Left forelimb (tissue), 1 donor: ENCODE measurements around the gene ATP6V1F.

Experiments used
- DNase-seq: peaks from one replicate; pipeline ENCODE4 v3.0.0-alpha.2; 2018; ENCODE audit warnings: low spot score

The ATP6V1F gene

GRCh38 chr7:128867842-128868623 is 5.4 kb downstream of the ATP6V1F start:
- no peak for DNase-seq

- no peak for DNase-seq
Measured at GRCh38 chr7:128868624-128869137, 6.0 kb downstream of the ATP6V1F start.

- no peak for DNase-seq
Measured at GRCh38 chr7:128869138-128869943, 6.7 kb downstream of the ATP6V1F start.

- DNase-seq: no peak
Measured at GRCh38 chr7:128869944-128870285, 7.3 kb downstream of the ATP6V1F start.

DNA sequence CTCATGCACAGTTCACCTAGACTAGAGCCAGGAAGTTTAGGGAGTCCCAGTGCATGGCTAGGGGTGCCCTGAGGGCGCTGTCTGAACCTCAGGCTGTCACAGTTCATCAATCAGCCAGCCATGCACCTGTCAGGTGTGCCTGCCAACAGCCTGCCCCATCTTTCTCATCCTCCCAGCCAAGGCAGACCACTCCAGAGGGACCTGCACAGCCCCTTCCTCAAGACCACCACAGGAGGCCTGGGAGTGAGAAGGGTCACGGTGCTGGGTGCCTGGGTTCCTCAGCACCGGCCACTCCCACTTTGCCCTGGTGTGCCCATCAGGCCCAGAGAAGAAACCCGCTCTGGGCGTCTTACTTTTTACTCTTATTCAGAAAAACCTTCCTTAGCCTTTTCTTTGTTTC is 8.4 kb downstream of the ATP6V1F start:
- DNase-seq: no peak

GRCh38 chr7:128872394-128872824 is 9.8 kb downstream of the ATP6V1F start:
- no peak for DNase-seq

- no peak for DNase-seq
Measured at GRCh38 chr7:128873234-128873633, 10.6 kb downstream of the ATP6V1F start.

DNA sequence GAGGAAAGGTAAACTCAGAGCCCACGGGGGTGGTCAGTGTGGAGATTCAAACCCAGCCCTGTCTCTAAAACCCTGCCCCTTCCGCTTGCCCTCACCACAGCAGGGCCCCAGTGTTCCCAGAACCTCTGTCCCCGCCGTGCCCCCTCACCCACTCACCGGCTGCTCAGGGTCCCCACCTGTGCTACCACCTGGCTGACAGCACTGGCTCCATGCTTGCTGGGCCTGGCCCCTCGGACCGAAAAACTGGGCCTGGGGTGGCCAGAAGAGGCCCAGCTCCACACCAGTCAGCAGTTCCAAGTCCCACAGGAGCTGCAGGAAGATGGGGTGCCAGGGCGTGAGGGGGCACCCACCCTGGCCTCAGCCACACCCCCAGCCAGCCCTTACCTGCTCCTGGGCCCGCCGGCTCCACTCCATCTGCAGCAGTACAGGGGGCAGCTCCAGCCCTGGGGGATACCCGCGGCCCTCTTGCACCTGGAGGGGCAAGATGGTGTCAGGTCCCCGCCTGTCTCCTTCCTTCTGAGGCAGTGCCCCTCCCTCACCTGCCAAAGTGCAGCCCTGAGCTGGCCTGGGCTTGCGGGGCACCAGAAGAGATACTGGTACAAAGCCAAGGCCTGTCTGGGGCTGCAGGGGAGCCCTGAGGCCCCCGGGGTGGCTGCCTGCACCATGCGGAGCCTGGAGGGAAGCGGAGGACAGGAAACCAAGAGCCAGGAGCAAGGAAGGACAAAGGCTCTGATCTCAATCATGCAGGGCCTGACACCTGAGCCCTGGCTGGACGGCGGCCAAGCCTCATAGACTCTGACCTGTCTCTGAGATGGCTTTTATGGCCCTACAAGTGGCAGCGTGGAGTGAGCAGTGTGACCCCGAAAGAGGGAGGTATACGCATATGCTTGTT is 11.7 kb downstream of the ATP6V1F start:
- no peak for DNase-seq

DNA sequence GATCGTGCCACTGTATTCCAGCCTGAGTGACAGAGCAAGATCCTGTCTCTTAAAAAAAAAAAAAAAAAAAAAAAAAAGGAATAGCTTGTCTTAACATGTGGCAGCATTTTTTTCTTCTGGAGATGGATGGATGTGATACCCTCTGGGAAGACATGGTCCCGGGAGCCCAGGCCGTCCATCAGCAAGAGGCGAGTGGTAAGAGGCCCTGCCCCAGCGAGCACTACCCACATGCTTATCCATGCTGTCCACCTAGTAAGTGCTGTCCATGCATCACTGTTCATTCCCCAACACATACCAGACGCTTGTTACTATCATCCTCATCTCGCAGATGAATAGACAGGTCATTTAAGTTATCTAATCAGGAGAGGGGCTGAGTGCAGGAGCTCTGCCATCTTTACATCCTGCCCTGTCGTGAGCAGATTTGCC is 12.9 kb downstream of the ATP6V1F start:
- DNase-seq: no peak

DNA sequence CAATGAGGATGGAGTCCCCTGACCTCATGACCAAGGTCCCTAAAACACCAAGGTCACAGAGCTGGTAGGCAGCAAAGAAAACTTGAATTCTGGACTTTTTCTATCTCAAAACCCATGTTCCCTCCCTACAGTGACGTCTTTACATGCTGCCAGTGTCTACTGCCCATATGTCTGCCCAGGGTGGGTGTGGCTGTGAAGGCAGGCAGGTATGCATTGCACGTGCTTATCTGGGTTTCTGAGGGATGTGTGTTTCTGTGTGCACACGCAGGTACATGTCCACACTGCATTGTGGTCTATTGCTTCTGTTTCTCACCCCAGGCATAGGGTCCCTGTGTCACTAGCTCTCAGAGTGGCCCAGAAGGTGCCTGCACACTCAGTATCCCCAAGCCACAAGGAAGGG is 13.5 kb downstream of the ATP6V1F start:
- no peak for DNase-seq

GRCh38 chr7:128876586-128876977 is 13.9 kb downstream of the ATP6V1F start:
- DNase-seq: no peak

DNA sequence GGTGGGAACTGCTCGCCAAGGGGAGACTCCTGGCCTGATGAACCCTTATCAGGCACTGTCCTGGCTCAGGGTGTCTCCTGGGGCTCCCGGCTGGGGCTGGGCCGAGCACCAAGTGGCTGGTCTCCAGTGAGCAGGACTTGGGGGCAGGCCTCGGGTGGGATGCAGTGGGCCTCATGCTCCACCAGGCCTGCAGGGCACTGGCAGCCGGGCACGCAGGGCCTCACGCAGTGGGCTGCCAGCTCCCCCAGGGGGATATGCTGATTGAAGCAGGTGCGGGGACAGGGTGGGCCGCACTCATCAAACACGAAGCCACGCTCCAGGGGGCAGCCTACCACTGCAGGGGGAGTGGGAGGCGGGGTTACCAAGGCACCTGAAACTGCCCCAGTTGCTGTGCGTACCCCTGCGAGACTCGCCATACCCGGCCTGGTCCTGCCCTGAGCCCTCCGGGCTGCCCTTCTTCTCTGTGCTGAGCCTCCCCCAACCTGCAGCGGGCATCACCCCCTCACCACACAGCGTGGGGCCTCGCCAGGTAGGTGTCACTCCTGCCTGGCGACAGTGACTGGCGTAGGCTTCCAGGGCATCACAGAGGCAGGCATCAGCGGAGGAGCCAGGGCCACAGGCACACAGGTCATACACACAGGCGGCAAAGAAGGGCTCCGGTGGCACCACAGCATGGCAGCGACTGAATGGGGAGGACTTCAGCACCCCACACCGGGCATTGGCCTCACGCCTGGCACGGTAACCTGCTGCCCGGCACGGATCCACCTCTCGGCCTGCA is 14.5 kb downstream of the ATP6V1F start:
- DNase-seq: no peak

DNA sequence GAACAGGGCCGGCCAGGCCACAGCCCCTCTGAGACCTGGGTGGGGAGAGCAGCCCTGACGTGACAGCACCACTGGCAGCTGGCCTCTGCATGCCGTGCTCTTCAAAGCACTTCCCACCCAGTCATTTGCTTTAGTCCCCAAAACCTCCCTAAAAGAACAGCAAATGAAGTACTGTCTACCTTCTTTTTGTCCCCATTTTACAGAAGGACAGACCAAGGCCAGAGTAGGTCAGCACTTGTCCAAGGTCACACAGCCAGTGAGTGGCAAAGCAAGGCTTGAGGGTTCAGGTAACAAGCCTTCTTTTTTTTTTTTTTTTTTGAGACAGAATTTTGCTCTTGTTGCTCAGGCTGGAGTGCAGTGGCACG is 15.1 kb downstream of the ATP6V1F start:
- DNase-seq: no peak

GRCh38 chr7:128878226-128879105 is 15.8 kb downstream of the ATP6V1F start:
- DNase-seq: no peak

DNA sequence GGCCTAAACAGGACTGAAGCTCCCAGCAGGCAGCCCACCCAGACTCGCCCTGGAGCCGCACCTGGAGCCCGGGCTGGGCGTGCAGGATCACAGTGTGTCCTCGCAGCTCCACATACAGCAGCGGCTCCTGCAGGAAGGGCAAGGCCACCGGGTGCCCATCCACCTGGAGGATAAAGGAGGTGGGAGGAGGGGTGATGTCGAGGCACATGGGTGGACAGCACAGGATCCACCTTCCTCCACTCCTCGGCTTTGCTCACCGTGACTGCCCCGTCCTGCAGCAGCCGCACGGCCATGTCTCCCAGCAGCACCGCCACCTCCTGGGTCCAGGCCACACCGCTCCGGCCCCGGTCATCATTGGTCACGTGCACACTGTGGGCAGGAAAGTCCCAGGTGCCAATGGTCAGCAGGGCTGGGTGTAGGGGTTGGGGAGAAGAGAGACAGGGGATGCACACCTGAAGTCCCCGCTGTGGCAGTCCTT is 16.8 kb downstream of the ATP6V1F start:
- no peak for DNase-seq

GRCh38 chr7:128879939-128880746 is 17.5 kb downstream of the ATP6V1F start:
- no peak for DNase-seq

GRCh38 chr7:128880791-128881457 is 18.3 kb downstream of the ATP6V1F start:
- DNase-seq: no peak

GRCh38 chr7:128881458-128882125 is 18.9 kb downstream of the ATP6V1F start:
- no peak for DNase-seq
